ENCODE measurements around the gene PLCZ1.
A peak's percentile ranks its signal among the peaks of the same experiment; 100 is the strongest.

PLCZ1 gene

GRCh38 chr12:18749386-18749957 is 11.7 kb upstream of the PLCZ1 start:
- no peaks in the 10 kb centered on the region for H3K9me3 ChIP-seq (replicated peaks; ENCODE audit: low read length)
- H3K4me2 ChIP-seq (ENCODE audit: low read length) = no peak overlapping the region
- H3K36me3 ChIP-seq (ENCODE audit: insufficient read depth, low read length) = no peaks in the 10 kb centered on the region
- H3K4me3 ChIP-seq (ENCODE audit: low read length) = no peak overlapping the region
- no peaks in the 10 kb centered on the region for H3K27me3 ChIP-seq (ENCODE audit: control insufficient read depth, insufficient read depth, low read length)
- H3K4me1 ChIP-seq (ENCODE audit: control insufficient read depth, insufficient read depth, low read length) = peaks cover 20% of the 10 kb centered on the region
- H3K9ac ChIP-seq (ENCODE audit: low read depth, low read length) = no peak overlapping the region

DNA sequence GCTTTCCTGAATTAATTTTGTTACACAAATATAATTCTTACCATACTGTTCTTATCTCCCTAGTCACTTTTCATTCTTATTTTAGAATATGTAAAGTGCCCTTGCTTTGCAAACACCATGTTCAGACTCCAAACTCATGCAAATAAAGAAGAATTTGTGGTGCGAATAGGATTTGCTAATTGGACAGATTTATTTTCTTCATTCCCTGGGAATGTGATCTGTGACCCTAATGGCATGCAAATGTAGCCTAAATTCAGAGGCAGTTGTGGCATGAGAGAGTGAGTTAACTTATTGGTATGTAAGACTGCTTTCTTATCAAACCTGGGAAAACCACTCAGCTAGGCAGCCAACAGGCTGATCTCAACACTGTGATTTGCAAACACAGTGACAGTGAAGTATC is 10.1 kb upstream of the PLCZ1 start:
- Histone ChIP-seq H3K9me3 (replicated peaks; ENCODE audit: low read length) (no peaks in the 10 kb centered on the region), H3K36me3 (ENCODE audit: insufficient read depth, low read length) (no peaks in the 10 kb centered on the region), H3K27me3 (ENCODE audit: control insufficient read depth, insufficient read depth, low read length) (no peaks in the 10 kb centered on the region), H3K4me1 (ENCODE audit: control insufficient read depth, insufficient read depth, low read length) (peaks cover 19% of the 10 kb centered on the region), H3K4me2 (ENCODE audit: low read length) (peak overlapping the region; percentile 4), H3K9ac (ENCODE audit: low read depth, low read length) (no peak overlapping the region), H3K4me3 (ENCODE audit: low read length) (no peak overlapping the region)

DNA sequence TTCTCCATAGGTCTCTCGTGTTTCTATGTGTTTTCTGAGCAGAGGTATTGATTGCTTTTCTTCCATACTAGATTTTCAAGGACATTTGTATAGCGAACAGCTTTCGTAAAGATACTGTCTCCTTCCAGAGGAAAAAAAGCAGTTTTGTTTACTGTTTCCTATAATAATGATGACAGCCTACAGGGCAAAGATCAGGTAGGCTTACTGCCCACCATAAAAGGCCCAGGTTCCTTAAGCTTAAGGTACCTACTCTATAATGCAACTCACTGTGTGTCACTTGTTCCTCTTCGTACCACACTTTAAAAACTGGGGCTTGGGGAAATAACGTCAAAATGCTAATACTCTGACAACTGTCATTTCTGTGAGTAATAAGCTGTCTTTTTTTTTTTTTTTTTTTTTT is 6.7 kb downstream of the PLCZ1 start:
- no peaks in the 10 kb centered on the region for H3K27me3 ChIP-seq (ENCODE audit: control insufficient read depth, insufficient read depth, low read length)
- no peaks in the 10 kb centered on the region for H3K36me3 ChIP-seq (ENCODE audit: insufficient read depth, low read length)
- no peak overlapping the region for H3K4me2 ChIP-seq (ENCODE audit: low read length)
- H3K9me3 ChIP-seq (replicated peaks; ENCODE audit: low read length) = no peaks in the 10 kb centered on the region
- H3K4me3 ChIP-seq (ENCODE audit: low read length) = no peak overlapping the region
- no peaks in the 10 kb centered on the region for H3K4me1 ChIP-seq (ENCODE audit: control insufficient read depth, insufficient read depth, low read length)
- H3K9ac ChIP-seq (ENCODE audit: low read depth, low read length) = no peak overlapping the region

- Histone ChIP-seq H3K36me3 (ENCODE audit: insufficient read depth, low read length) (no peaks in the 10 kb centered on the region), H3K4me1 (ENCODE audit: control insufficient read depth, insufficient read depth, low read length) (peaks cover 11% of the 10 kb centered on the region), H3K27me3 (ENCODE audit: control insufficient read depth, insufficient read depth, low read length) (no peaks in the 10 kb centered on the region), H3K4me3 (ENCODE audit: low read length) (no peak overlapping the region), H3K4me2 (ENCODE audit: low read length) (peak overlapping the region; percentile 23), H3K9ac (ENCODE audit: low read depth, low read length) (no peak overlapping the region), H3K9me3 (replicated peaks; ENCODE audit: low read length) (no peaks in the 10 kb centered on the region)
These were observed 14.1 kb downstream of the PLCZ1 start for GRCh38 chr12:18723752-18724151.

- H3K4me2 ChIP-seq (ENCODE audit: low read length) = no peak overlapping the region
- no peaks in the 10 kb centered on the region for H3K36me3 ChIP-seq (ENCODE audit: insufficient read depth, low read length)
- no peaks in the 10 kb centered on the region for H3K27me3 ChIP-seq (ENCODE audit: control insufficient read depth, insufficient read depth, low read length)
- H3K4me1 ChIP-seq (ENCODE audit: control insufficient read depth, insufficient read depth, low read length) = peaks cover 11% of the 10 kb centered on the region
- no peaks in the 10 kb centered on the region for H3K9me3 ChIP-seq (replicated peaks; ENCODE audit: low read length)
- no peak overlapping the region for H3K9ac ChIP-seq (ENCODE audit: low read depth, low read length)
- H3K4me3 ChIP-seq (ENCODE audit: low read length) = no peak overlapping the region
These were observed 16.4 kb downstream of the PLCZ1 start for GRCh38 chr12:18721452-18721851.

GRCh38 chr12:18720690-18721089 is 17.1 kb downstream of the PLCZ1 start:
- H3K36me3 ChIP-seq (ENCODE audit: insufficient read depth, low read length) = no peaks in the 10 kb centered on the region
- H3K4me2 ChIP-seq (ENCODE audit: low read length) = no peak overlapping the region
- no peaks in the 10 kb centered on the region for H3K9me3 ChIP-seq (replicated peaks; ENCODE audit: low read length)
- no peaks in the 10 kb centered on the region for H3K27me3 ChIP-seq (ENCODE audit: control insufficient read depth, insufficient read depth, low read length)
- H3K4me1 ChIP-seq (ENCODE audit: control insufficient read depth, insufficient read depth, low read length) = peaks cover 11% of the 10 kb centered on the region
- H3K9ac ChIP-seq (ENCODE audit: low read depth, low read length) = no peak overlapping the region
- H3K4me3 ChIP-seq (ENCODE audit: low read length) = no peak overlapping the region

GRCh38 chr12:18719922-18720510 is 17.8 kb downstream of the PLCZ1 start:
- Histone ChIP-seq H3K9me3 (replicated peaks; ENCODE audit: low read length) (no peaks in the 10 kb centered on the region), H3K27me3 (ENCODE audit: control insufficient read depth, insufficient read depth, low read length) (no peaks in the 10 kb centered on the region), H3K4me2 (ENCODE audit: low read length) (no peak overlapping the region), H3K9ac (ENCODE audit: low read depth, low read length) (no peak overlapping the region), H3K4me3 (ENCODE audit: low read length) (no peak overlapping the region), H3K4me1 (ENCODE audit: control insufficient read depth, insufficient read depth, low read length) (peaks cover 11% of the 10 kb centered on the region), H3K36me3 (ENCODE audit: insufficient read depth, low read length) (no peaks in the 10 kb centered on the region)

GRCh38 chr12:18718462-18718861 is 19.4 kb downstream of the PLCZ1 start:
- Histone ChIP-seq H3K36me3 (ENCODE audit: insufficient read depth, low read length) (no peaks in the 10 kb centered on the region), H3K4me2 (ENCODE audit: low read length) (no peak overlapping the region), H3K9ac (ENCODE audit: low read depth, low read length) (no peak overlapping the region)

GRCh38 chr12:18716236-18716635 is 21.6 kb downstream of the PLCZ1 start:
- Histone ChIP-seq H3K9ac (ENCODE audit: low read depth, low read length) (no peak overlapping the region), H3K27me3 (ENCODE audit: control insufficient read depth, insufficient read depth, low read length) (no peaks in the 10 kb centered on the region), H3K4me3 (ENCODE audit: low read length) (no peak overlapping the region), H3K9me3 (replicated peaks; ENCODE audit: low read length) (no peaks in the 10 kb centered on the region), H3K4me1 (ENCODE audit: control insufficient read depth, insufficient read depth, low read length) (peaks cover 2% of the 10 kb centered on the region), H3K36me3 (ENCODE audit: insufficient read depth, low read length) (no peaks in the 10 kb centered on the region), H3K4me2 (ENCODE audit: low read length) (no peak overlapping the region)

More at GRCh38 chr12:18718462-18718861, 19.4 kb downstream of the PLCZ1 start:
- peaks cover 4% of the 10 kb centered on the region for H3K4me1 ChIP-seq (ENCODE audit: control insufficient read depth, insufficient read depth, low read length)
- H3K9me3 ChIP-seq (replicated peaks; ENCODE audit: low read length) = no peaks in the 10 kb centered on the region
- no peak overlapping the region for H3K4me3 ChIP-seq (ENCODE audit: low read length)
- no peaks in the 10 kb centered on the region for H3K27me3 ChIP-seq (ENCODE audit: control insufficient read depth, insufficient read depth, low read length)

DNA sequence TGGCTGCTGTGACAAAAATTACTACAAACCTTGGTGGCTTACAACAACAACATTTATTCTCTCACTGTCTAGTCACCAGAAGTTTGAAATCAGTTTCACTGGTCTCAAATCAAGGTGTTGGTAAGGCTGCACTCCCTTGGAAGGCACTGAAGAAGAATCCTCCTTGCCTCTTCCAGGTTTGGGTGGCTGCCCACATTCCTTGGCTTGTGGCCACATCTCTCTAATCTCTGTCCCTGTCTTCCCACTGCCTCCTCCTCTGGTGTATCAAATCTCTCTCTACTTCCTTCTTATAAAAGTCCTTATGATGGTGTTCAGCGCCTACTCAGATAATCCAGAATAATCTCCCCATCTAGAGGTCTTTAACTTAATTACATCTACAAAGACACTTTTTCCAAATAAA is 31.0 kb downstream of the PLCZ1 start:
- H3K9ac ChIP-seq (ENCODE audit: low read depth, low read length) = no peak overlapping the region
- no peaks in the 10 kb centered on the region for H3K27me3 ChIP-seq (ENCODE audit: control insufficient read depth, insufficient read depth, low read length)
- H3K4me1 ChIP-seq (ENCODE audit: control insufficient read depth, insufficient read depth, low read length) = no peaks in the 10 kb centered on the region
- H3K9me3 ChIP-seq (replicated peaks; ENCODE audit: low read length) = no peaks in the 10 kb centered on the region
- no peak overlapping the region for H3K4me2 ChIP-seq (ENCODE audit: low read length)
- no peak overlapping the region for H3K4me3 ChIP-seq (ENCODE audit: low read length)
- no peaks in the 10 kb centered on the region for H3K36me3 ChIP-seq (ENCODE audit: insufficient read depth, low read length)

DNA sequence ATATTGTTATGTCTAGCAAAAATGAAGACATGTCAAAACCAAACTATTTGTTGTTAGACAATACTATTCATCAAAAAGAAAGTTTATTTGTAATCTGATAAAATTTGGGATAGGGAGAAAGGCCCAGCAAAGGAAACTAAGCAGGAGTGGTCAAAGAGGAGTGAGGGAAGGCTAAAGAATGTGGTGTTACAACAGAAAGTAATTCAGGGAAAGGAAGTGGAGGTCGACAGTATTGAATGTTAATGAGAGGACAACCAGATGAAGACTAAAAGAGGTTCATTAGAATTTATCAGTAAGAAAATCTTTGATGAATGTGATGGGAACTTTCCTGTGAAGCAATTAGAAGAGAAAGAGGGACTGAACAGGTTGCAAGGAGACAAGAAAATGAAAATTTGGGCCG is 33.9 kb downstream of the PLCZ1 start:
- no peaks in the 10 kb centered on the region for H3K27me3 ChIP-seq (ENCODE audit: control insufficient read depth, insufficient read depth, low read length)
- no peak overlapping the region for H3K4me2 ChIP-seq (ENCODE audit: low read length)
- no peaks in the 10 kb centered on the region for H3K9me3 ChIP-seq (replicated peaks; ENCODE audit: low read length)
- no peaks in the 10 kb centered on the region for H3K36me3 ChIP-seq (ENCODE audit: insufficient read depth, low read length)
- no peaks in the 10 kb centered on the region for H3K4me1 ChIP-seq (ENCODE audit: control insufficient read depth, insufficient read depth, low read length)
- no peak overlapping the region for H3K4me3 ChIP-seq (ENCODE audit: low read length)
- H3K9ac ChIP-seq (ENCODE audit: low read depth, low read length) = no peak overlapping the region

DNA sequence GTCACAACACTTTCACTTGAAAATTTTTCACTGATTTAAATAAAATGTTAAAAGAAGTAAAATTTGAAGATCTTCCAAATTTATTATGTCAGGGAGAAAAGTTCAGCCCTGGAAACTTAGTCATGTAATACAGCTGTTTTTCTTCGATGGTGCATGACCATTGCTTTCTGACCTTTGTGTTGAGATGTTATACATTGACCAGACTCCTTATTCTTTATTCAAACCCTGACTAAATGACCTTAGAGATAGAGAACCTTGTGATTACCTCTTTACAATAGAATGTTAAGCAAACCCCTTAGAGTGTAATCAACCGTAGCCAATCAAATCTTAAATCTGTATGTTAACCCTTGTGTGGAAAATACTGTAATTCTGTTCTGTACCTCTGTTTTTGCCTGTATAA is 34.5 kb downstream of the PLCZ1 start:
- Histone ChIP-seq H3K4me2 (ENCODE audit: low read length) (no peak overlapping the region), H3K4me1 (ENCODE audit: control insufficient read depth, insufficient read depth, low read length) (no peaks in the 10 kb centered on the region), H3K4me3 (ENCODE audit: low read length) (no peak overlapping the region), H3K36me3 (ENCODE audit: insufficient read depth, low read length) (no peaks in the 10 kb centered on the region), H3K9me3 (replicated peaks; ENCODE audit: low read length) (no peaks in the 10 kb centered on the region), H3K9ac (ENCODE audit: low read depth, low read length) (no peak overlapping the region), H3K27me3 (ENCODE audit: control insufficient read depth, insufficient read depth, low read length) (no peaks in the 10 kb centered on the region)
